GM12878 (cell line): ENCODE results near the gene TPRA1.

Source experiments
- BCL11A ChIP-seq: IDR thresholded peaks from 2 replicates; pipeline ENCODE4 v1.6.1; 2011; ENCODE audit warnings: low read depth, low read length
- CEBPB ChIP-seq, 2 experiments: fragments of 150-350 bp in 1 of 2; IDR thresholded peaks; 2 replicates each; pipeline ENCODE4 v1.6.1; 2012 to 2014; ENCODE audit warnings: low read depth in 2 of 2, low read length in 2 of 2, borderline replicate concordance in 1 of 2, inconsistent platforms in 1 of 2
- ESRRA ChIP-seq: IDR thresholded peaks from 2 replicates; pipeline ENCODE4 v1.6.1; 2012; ENCODE audit warnings: mild to moderate bottlenecking, low read length, improper control_type of control experiment
- NRF1 ChIP-seq: conservative IDR thresholded peaks from 2 replicates; pipeline ENCODE4 v1.6.1; 2011; ENCODE audit warnings: mild to moderate bottlenecking, low read depth, low read length, improper control_type of control experiment
- POLR2A ChIP-seq: IDR thresholded peaks from 2 replicates; pipeline ENCODE4 v1.6.1; 2011; ENCODE audit warnings: low read depth, mild to moderate bottlenecking, low read length
- RFX5 ChIP-seq: IDR thresholded peaks from 2 replicates; pipeline ENCODE4 v1.6.1; 2011; ENCODE audit warnings: low read depth, low read length, improper control_type of control experiment
- TBL1XR1 ChIP-seq: IDR thresholded peaks from 2 replicates; pipeline ENCODE4 v1.6.1; 2012; ENCODE audit warnings: low read depth, low read length, improper control_type of control experiment
- USF1 ChIP-seq: IDR thresholded peaks from 2 replicates; pipeline ENCODE4 v1.6.1; 2011; ENCODE audit warnings: borderline replicate concordance, low read depth, mild to moderate bottlenecking, moderate library complexity, mixed read lengths, low read length; ENCODE audit not compliant: insufficient read depth; ENCODE audit errors: extremely low read length
- YY1 ChIP-seq: IDR thresholded peaks from 2 replicates; pipeline ENCODE4 v1.6.1; 2011; ENCODE audit warnings: low read depth, mild to moderate bottlenecking, low read length

DNA sequence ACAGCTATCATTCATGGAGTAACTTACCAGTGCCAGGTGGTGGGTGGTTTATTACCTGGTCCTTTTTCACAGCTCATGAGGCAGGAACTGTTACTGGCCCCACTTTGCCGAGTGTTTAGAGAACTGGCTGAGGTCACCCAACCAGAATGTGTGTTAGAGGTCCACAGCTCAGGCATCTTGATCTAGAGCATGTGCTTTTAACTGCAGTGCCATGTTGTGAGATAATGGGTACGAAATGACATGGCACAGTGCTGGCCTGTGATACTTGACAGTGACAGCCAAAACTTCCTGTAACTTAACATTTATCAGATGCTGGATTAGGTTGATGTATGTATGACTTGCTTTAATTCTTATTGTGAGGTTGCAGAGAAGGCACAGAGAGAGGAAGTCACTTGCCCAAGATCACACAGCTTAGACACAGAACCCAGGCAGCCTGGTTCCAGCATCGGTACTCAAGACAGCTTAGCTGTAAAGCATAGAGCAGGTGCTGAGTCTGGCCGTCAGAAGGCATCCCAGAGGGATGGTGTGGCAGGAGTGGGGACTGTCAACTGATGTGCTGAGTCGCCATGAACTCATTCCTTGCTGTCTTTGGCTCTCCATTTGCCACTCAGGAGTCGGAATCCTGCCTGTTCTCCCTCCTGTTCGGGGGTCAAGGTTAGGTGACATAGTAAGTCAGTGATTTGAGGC lies 17.3 kb upstream of the TPRA1 start:
- TF ChIP-seq TBL1XR1 (no peak), USF1 (no peak), ESRRA (no peak), BCL11A (no peak), CEBPB (IDR thresholded peaks at IDR 0.05; ENCODE audit: borderline replicate concordance in 1 of 2, low read depth in 2 of 2, low read length in 2 of 2) (no peak), POLR2A (no peak; the same call in 1 of the 2 replicates), YY1 (no peak), RFX5 (no peak), NRF1 (no peak)
